Effector memory CD8-positive, alpha-beta T cell (primary cell): ENCODE measurements around the gene TNIP1.

Experiments
- ATAC-seq: fragments of 150-1000 bp; cut with Tn5 transposase; replicated peaks from 2 replicates; pipeline ENCODE4 v1.10.0; 2021; ENCODE audit warnings: mild to moderate bottlenecking, moderate library complexity
- DNase-seq, 3 experiments: peaks; one replicate each; pipeline ENCODE4 v3.0.0; 2021
- H3K27ac Mint-ChIP-seq, 2 donors: one replicate each; pipeline ENCODE4 v1.8.0; 2022; ENCODE audit warnings: mild to moderate bottlenecking in 2 of 2, mixed read lengths in 2 of 2, moderate library complexity in 2 of 2
- H3K27me3 Mint-ChIP-seq, 2 donors: one replicate each; pipeline ENCODE4 v1.8.0; 2022; ENCODE audit warnings: mixed read lengths in 2 of 2
- H3K36me3 Mint-ChIP-seq: one replicate; pipeline ENCODE4 v1.8.0; 2022; ENCODE audit warnings: mild to moderate bottlenecking, moderate library complexity, mixed read lengths; ENCODE audit not compliant: insufficient read depth
- H3K4me1 Mint-ChIP-seq, 2 donors: one replicate each; pipeline ENCODE4 v1.8.0; 2022; ENCODE audit warnings: low read depth in 2 of 2, mixed read lengths in 2 of 2
- H3K4me3 Mint-ChIP-seq, 2 donors: one replicate each; pipeline ENCODE4 v1.8.0; 2022; ENCODE audit warnings: mild to moderate bottlenecking in 2 of 2, mixed read lengths in 2 of 2, moderate library complexity in 2 of 2
- H3K9me3 Mint-ChIP-seq, 2 donors: one replicate each; pipeline ENCODE4 v1.8.0; 2022; ENCODE audit warnings: mixed read lengths in 2 of 2

TNIP1 gene

GRCh38 chr5:151008210-151008491, 72.7 kb downstream of the TNIP1 start:
- Mint-ChIP-seq H3K36me3 (peaks cover 2% of the 10 kb centered on the region), H3K9me3 (no peaks in the 10 kb centered on the region), H3K4me1 (no peaks in the 10 kb centered on the region), H3K27ac (no peak overlapping the region), H3K4me3 (no peak overlapping the region), H3K27me3 (peaks cover 22 to 52% of the 10 kb centered on the region in 2 donors)
- DNase-seq (no peak), ATAC-seq (no peak)

DNA sequence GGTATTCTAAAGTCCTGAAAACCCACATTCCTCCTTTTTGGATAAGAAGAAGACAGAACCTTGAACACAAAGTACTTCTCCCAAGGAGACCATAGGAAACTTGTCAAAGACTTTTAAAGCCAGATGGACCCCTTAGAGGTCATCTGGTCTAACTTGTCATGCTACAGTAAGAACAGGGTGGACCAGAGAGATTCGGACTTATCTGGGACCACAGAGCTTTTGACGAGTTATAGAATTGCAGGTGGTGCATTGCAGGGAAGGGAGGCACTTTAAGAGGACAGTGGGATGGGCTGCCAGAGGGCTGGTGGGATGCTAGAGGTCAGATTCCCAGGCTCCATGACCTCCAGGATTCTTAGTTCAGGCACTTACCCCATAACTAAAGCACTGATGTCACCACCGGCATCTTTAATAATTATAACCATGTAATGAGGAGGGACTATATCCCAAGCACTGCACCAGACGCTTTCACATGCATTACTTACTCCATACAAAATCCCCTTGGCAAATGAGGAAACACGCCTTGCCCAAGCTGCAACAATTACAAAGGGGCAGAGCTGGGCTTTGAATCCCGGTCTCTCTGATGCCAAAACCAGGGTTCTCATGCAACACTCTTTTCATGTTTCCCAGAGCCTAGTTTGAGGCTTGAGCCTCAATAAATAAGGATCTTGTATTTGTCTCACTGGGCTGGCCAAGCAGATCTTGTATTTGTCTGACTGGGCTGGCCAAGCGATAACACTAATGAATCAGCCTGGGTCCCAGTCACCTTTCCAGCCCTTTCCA, 73.2 kb downstream of the TNIP1 start:
- H3K27me3 Mint-ChIP-seq = peaks cover 22 to 57% of the 10 kb centered on the region in 2 donors
- no peak for DNase-seq

DNA sequence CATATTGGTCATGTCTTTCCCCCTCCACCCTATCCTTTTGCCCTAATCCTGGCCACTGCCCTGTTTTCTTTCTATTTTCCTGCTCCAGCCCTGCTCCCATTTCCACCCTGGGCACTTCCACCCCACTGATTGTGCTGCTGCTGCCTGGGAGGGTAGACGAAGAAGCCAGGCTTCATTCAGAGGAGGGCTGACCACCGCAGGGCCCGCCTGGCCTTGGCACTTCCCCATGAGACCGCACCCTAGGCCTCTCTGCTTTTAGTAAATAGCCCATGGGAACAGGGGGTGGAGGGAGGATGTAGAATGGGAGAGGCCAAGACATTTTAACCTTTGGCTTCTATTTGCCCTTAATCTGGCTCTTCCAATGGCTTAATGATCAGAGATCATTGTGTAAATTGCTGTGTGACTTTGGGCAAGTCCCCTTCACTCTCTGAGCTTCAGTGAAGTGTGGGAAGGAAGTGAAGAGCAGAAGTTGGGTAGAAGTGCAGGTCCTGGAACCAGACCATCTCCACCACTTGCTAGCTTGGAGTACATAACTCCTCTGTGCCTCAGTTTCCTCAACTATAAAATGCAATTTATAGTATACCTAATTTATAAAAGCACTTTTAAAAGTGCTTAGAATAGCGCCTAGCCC, 74.0 kb downstream of the TNIP1 start:
- ATAC-seq (no peak), DNase-seq (no peak)
- no peaks in the 10 kb centered on the region for H3K9me3 Mint-ChIP-seq
- peaks cover 21 to 54% of the 10 kb centered on the region in 2 donors for H3K27me3 Mint-ChIP-seq
- no peak overlapping the region for H3K27ac Mint-ChIP-seq
- H3K4me1 Mint-ChIP-seq = no peaks in the 10 kb centered on the region
- peaks cover 2% of the 10 kb centered on the region for H3K36me3 Mint-ChIP-seq
- H3K4me3 Mint-ChIP-seq = no peak overlapping the region

More for the DNA sequence above, 73.2 kb downstream of the TNIP1 start:
- H3K4me1 Mint-ChIP-seq = no peaks in the 10 kb centered on the region
- no peak for ATAC-seq
- no peaks in the 10 kb centered on the region for H3K9me3 Mint-ChIP-seq
- H3K27ac Mint-ChIP-seq = no peak overlapping the region
- no peak overlapping the region for H3K4me3 Mint-ChIP-seq
- peaks cover 2% of the 10 kb centered on the region for H3K36me3 Mint-ChIP-seq

DNA sequence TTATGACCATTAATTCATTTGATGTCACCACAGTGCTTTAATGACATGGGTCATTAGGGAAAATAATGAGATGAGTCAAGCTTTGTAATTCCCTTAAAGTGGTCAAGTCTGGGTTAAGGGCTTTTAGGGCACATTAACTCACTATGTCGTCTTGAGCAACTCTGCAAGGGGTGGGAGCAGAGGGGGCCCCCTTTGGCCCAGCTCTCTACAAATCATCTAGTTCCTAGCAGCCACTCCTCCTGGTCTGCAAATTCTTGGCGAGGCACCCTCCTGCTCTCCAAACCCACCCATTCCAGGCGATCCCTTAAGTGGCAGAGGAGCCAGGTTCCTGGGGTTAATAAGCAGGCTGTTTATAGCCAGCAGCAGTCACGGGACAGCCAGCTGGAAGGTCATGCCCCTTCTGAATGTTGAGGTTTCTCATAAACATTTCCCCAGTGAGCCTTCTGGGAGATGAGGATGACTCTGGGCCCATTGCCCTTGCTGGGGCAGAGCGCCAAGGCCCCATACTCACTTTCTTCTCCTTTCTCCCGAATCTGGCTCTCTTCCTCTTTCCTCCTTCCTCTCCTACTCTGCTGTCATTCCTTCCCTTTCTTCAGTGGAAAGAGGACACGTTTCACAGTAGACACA, 74.8 kb downstream of the TNIP1 start:
- Mint-ChIP-seq H3K27me3 (peaks cover 17 to 47% of the 10 kb centered on the region in 2 donors), H3K9me3 (no peaks in the 10 kb centered on the region)

GRCh38 chr5:151005187-151005949, 75.5 kb downstream of the TNIP1 start:
- DNase-seq = no peak
- peaks cover 17 to 44% of the 10 kb centered on the region in 2 donors for H3K27me3 Mint-ChIP-seq

More for the DNA sequence above, 74.8 kb downstream of the TNIP1 start:
- H3K27ac Mint-ChIP-seq = no peak overlapping the region
- no peaks in the 10 kb centered on the region for H3K4me1 Mint-ChIP-seq
- H3K36me3 Mint-ChIP-seq = peaks cover 2% of the 10 kb centered on the region
- DNase-seq = no peak
- no peak for ATAC-seq
- no peak overlapping the region for H3K4me3 Mint-ChIP-seq

GRCh38 chr5:151004499-151004898, 76.3 kb downstream of the TNIP1 start:
- Mint-ChIP-seq H3K27ac (no peak overlapping the region), H3K9me3 (no peaks in the 10 kb centered on the region), H3K36me3 (peaks cover 2% of the 10 kb centered on the region)

More at GRCh38 chr5:151005187-151005949, 75.5 kb downstream of the TNIP1 start:
- Mint-ChIP-seq H3K27ac (no peak overlapping the region), H3K9me3 (no peaks in the 10 kb centered on the region), H3K4me1 (no peaks in the 10 kb centered on the region), H3K4me3 (no peak overlapping the region), H3K36me3 (peaks cover 2% of the 10 kb centered on the region)
- ATAC-seq = no peak

DNA sequence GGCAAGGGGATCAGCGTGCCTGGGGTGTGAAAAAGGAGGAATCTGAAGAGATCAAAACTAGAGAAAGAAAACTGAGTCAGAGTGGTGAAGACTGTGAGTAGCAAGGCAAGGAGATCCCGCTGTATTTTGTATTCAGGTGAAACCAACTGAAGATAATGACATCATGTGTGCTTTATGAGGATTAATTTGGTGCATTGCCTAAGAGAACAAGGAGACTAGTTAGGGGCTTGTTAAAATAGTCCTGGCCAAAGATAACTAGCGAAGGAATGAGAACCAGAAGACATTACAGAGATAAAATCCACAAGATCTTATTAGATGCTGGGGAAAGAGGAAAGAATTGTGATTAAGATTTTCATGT, 77.4 kb downstream of the TNIP1 start:
- Mint-ChIP-seq H3K27me3 (peaks cover 17 to 45% of the 10 kb centered on the region in 2 donors), H3K27ac (no peak overlapping the region)

More at GRCh38 chr5:151004499-151004898, 76.3 kb downstream of the TNIP1 start:
- H3K4me1 Mint-ChIP-seq = no peaks in the 10 kb centered on the region
- no peak for ATAC-seq
- no peak for DNase-seq
- H3K27me3 Mint-ChIP-seq = peaks cover 17 to 45% of the 10 kb centered on the region in 2 donors
- H3K4me3 Mint-ChIP-seq = no peak overlapping the region

GRCh38 chr5:151002681-151003502, 77.9 kb downstream of the TNIP1 start:
- H3K4me1 Mint-ChIP-seq = no peaks in the 10 kb centered on the region
- H3K27me3 Mint-ChIP-seq = peaks cover 13 to 42% of the 10 kb centered on the region in 2 donors
- H3K36me3 Mint-ChIP-seq = no peaks in the 10 kb centered on the region
- no peak overlapping the region for H3K27ac Mint-ChIP-seq
- H3K4me3 Mint-ChIP-seq = no peak overlapping the region
- ATAC-seq = no peak
- H3K9me3 Mint-ChIP-seq = no peaks in the 10 kb centered on the region
- DNase-seq = no peak

More for the DNA sequence above, 77.4 kb downstream of the TNIP1 start:
- Mint-ChIP-seq H3K4me3 (no peak overlapping the region), H3K36me3 (no peaks in the 10 kb centered on the region), H3K9me3 (no peaks in the 10 kb centered on the region), H3K4me1 (no peaks in the 10 kb centered on the region)
- DNase-seq (no peak), ATAC-seq (no peak)

DNA sequence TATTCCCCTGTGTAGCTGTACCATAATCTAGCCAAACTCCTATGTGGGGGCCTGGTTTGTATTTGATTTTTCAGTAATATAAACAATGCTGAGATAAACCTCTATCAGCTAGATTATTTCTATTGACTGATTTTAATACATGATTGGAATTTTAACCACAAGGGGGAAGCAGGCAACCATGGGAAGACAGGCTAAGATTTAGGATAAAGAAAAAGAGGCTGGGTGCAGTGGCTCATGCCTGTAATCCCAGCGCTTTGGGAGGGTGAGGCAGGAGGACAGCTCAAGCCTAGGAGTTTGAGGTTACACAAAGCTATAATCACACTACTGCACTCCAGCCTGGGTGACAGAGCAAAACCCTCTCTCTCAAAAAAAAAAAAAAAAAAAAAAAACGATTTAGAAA, 78.6 kb downstream of the TNIP1 start:
- DNase-seq (no peak), ATAC-seq (no peak)
- Mint-ChIP-seq H3K27ac (no peak overlapping the region), H3K4me1 (no peaks in the 10 kb centered on the region), H3K4me3 (no peak overlapping the region), H3K9me3 (no peaks in the 10 kb centered on the region), H3K27me3 (peaks cover 19 to 36% of the 10 kb centered on the region in 2 donors), H3K36me3 (no peaks in the 10 kb centered on the region)

DNA sequence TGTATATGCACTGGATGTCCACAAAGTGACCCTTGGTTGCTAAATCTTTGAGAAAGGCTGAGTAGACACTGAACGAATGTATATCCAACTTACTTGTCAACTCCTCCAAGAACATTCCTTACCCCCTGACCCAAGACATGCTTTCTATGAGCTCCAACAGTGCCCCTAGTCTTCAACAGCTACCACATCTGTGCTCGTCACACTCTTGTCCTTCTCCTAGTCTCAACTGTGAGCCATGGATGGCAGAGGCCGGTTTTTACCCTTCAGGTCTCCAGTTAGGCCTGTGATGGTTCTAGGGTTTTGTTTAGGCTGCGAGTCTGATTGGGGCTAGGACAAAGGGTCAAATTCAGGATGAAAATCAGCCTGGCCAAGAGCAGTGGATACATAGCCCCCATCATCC, 79.4 kb downstream of the TNIP1 start:
- Mint-ChIP-seq H3K4me3 (no peak overlapping the region), H3K9me3 (no peaks in the 10 kb centered on the region), H3K27me3 (peaks cover 22 to 27% of the 10 kb centered on the region in 2 donors), H3K27ac (no peak overlapping the region), H3K36me3 (no peaks in the 10 kb centered on the region), H3K4me1 (no peaks in the 10 kb centered on the region)
- ATAC-seq (no peak), DNase-seq (no peak)

- Mint-ChIP-seq H3K27ac (no peak overlapping the region), H3K27me3 (peaks cover 22% of the 10 kb centered on the region in 2 donors), H3K9me3 (no peaks in the 10 kb centered on the region), H3K4me1 (no peaks in the 10 kb centered on the region), H3K36me3 (no peaks in the 10 kb centered on the region), H3K4me3 (no peak overlapping the region)
- ATAC-seq = no peak
- DNase-seq = no peak
These were observed 81.0 kb downstream of the TNIP1 start for GRCh38 chr5:150999704-151000442.

DNA sequence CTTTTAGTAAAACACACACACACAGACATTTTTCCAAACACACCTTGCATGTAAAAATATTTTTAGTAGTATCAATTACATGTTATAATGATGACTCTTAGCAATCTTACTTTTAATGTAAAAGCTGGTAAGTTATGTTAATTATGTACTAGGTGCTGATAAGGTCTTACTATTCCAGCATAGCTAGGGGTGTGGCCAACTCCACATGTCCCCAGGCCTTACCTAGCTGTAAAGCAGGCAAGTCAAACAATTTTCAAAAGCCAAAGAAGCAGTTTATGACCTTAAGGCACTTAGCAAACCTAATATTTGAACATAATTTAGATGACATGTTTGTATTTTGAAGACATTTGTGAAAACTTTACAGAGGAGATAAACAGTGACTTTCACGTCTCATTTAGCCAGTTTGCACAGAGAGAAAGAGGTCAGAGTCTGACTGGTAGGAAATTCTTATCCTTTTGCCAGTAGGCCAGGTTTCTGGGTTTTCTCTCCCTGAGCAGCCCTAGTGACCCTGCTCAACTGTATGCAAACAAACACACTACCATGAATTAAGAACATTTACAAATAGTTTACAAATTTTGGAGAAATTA, 86.9 kb downstream of the TNIP1 start:
- ATAC-seq (no peak), DNase-seq (no peak)
- no peaks in the 10 kb centered on the region for H3K4me1 Mint-ChIP-seq
- no peak overlapping the region for H3K27ac Mint-ChIP-seq
- H3K27me3 Mint-ChIP-seq = peaks cover 6 to 13% of the 10 kb centered on the region in 2 donors
- peaks cover 3% of the 10 kb centered on the region for H3K36me3 Mint-ChIP-seq
- no peak overlapping the region for H3K4me3 Mint-ChIP-seq
- no peaks in the 10 kb centered on the region for H3K9me3 Mint-ChIP-seq
